Cerebellar cortex (tissue), 1 donor: Measurements from ENCODE around the gene TRERF1.

Experiments used
- DNase-seq: peaks from one replicate; pipeline ENCODE4 v3.0.0-alpha.2; 2015; ENCODE audit warnings: low spot score

TRERF1 gene

DNA sequence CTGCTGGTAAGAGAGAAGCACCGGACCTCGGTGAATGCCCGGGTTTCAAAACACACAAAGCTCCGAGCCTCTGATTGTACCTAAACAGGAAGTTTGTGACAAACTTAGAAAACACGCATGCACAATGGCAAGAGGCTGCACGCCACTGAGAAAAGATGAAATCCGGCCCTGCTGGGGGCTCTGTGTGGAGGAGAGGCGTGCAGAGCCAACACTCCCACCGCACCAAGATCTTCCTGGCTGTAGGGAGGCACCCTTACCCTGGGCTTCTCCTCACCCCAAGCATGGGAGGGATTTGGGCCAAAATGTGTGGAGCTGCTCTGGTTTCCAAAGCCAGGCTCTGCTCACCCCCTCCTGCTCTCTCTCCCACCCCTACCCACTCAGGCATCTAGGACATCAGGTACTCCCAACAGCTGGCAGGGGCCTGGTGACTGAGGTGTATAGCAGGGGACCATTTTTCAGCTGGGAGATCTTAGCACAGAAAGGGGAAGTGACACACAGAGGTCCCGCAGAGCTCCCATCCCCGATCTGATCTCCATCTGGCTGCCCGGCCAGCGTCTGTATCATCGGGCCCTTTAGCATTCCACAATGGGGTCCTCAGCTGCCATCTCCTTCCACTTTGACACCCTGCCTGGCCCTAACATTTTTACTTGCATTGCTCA, 84.2 kb downstream of the TRERF1 start:
- DNase-seq = no peak

DNA sequence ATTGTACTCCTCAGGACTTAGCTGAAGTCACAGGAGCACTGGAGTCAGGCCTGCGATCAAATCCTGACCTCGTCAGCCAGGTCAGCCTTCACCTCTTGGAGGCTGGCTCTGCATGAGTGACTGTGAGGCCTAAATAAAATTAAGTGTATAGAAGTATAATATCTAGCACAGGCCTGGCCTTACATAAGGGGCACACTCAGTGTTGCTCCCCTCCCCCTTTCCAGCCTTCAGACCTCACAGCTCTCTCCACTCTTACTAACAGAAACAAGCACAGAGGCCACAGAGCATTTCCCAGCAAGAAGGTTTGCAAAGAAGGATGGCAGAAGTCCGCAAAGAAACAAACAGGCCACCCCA, 84.8 kb downstream of the TRERF1 start:
- DNase-seq = no peak

DNA sequence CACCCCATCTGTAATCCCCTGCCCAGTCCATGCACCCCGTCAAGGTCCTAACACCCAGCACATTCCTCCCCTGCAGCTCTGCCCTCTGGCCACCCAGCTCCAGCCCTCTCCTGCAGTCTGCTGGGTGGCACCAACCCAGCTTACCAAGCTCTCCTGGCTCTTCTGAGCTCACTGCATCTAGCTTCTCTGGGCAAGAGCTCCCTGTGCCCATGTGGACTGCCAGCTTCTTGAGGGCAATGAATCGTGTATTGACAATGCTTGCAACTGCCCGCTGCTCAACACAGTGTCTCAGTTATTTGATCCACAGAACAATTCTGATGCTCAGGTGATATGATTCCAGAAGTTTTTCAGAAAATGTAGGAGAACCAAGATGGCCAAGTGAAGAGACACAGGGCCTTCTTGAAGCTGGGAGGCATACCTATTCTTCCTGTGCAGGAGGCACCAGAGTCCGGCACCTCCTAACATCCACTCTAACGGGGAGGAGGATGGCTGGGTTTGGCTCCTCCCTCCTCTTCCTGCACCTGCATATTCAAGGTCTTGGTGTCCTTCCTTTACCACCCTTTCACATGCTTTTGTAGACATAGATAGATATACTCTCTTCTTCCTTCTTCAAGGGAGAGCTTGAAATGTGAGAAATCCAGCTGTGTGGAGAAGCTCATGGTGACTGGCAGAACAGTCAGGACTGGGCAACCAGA, 85.6 kb downstream of the TRERF1 start:
- DNase-seq = no peak

DNA sequence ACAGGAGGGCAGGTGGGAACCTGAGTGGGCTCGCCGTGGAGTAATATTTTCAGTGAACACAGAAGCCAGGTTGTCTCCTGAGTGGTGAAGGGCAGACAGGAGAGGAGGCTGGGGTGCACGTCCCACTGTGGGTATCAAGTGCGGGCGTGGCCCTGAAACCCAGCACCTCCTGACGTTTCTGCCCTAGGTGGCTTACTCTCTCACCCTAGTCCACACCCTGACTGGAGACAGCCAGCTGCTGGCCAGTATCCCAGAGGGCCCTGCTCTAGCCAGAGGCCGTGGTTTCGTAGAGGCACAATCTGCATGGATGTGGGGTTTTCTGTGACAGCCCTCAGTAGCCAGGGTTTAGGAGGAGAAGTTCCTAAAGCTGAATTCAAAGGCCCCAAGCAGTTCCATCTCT, 86.7 kb downstream of the TRERF1 start:
- no peak for DNase-seq

DNA sequence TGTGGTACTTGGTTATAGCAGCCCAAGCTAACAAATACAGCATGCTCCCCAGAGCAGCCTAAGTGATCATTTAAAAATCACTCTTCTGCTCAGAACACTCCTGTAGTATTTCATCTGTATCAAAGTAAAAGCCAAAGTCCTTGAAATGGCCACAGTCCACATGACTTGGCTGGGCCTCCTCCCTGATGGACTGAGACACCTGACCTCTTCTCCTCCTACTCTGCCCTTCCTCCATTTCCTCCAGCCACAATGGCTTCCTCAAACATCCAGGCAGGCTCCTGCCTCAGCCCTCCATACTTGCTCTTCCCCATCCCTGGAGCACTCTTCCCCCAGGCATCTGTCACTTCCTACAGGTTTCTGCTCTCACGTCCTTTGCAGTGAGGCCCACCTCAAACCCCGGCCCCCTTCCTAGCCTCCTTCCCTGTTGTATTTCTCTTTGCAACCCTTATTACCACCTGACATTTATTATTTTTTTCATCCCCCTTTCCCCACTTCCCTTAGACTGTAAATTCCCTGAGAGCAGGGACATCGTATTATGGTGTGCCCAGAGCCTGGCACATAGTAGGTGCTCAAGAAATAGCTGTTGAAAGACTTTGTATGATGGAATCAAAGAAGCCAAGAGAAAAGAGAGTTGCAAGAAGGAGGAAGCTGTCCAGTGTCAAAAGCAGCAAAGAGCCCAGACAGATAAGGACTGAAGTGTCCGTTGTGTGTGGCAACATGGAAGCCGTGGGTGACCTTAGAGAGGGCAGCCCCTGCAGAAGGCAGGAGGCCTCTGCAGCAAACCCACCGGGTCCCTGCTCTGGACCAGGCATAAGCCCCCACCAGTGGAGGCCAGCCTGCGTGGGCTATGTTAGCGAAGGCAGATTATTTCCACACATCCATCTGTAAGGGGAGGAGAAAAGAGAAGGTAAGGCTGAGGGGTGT, 87.5 kb downstream of the TRERF1 start:
- no peak for DNase-seq

DNA sequence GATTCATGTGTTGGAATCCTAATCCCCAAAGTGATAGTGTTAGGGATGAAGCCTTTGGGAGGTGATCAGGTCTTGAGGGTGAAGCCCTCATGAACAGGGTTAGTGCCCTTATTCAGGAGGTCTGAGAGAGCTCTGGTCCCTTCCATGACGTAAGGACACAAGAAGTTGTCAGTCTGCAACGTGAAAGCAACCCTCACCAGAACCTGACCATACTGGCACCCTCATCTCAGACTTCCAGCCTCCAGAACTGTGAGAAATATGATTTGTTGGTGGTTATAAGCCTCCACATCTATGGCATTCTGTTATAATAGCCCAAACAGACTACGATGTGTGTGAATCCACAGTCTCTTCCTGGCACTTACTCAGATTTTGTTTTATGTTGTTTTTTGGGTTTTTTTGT, 90.7 kb downstream of the TRERF1 start:
- DNase-seq = no peak

DNA sequence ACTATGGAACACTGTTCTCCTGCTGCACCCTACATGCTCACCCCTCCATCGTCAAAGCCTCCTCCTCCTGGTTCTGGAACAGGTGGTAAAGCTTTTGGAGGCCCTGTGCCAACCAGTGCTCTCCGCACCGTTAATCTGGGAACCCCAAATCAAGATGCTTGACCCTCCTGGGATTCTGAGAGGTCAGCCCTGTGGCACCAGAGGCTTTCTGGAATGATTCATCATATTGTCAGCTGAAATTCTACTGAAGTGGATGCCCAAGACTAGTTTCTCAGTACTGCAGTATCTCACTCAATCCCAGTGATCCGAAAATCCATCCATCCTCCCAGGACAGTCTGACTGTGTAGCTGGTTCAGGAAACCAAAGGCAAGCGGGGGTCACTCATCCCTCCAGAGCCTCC, 92.7 kb downstream of the TRERF1 start:
- DNase-seq = no peak

DNA sequence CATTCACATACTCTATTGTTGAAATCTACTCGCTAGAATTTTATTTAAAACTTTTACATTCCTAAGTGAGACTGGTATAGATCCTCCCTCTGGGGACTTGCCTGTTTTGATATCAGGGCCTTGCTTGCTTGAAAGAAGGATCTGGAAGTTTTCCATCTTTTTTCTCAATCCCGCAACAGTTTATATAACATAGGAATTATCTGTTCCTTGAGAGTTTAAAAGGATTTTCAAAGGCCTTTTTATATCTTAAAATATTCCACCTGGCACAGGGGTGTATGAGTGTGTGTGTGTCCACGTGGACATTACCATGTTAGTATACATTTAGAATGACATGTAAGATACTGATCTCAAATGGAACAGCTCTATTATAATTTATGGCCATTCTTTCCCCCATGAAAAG, 96.3 kb downstream of the TRERF1 start:
- DNase-seq = no peak

DNA sequence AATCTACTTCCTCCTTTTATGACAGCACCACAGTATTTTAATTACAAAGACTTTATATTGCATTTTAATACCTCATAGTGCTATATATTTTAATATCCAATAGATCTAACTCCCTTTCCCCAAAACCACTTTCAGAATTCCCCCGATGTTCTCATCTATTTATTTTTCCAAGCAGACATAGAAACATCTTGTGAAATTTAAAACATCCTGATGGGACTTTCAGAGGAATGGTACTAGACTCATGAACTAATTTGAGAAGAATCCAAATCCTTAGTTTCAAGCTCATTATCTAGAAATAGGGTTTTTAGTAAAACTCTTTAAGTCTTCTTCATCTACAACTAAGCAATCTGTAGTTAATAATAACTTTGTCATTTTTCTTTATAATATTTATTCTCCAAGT, 97.0 kb downstream of the TRERF1 start:
- DNase-seq = no peak

DNA sequence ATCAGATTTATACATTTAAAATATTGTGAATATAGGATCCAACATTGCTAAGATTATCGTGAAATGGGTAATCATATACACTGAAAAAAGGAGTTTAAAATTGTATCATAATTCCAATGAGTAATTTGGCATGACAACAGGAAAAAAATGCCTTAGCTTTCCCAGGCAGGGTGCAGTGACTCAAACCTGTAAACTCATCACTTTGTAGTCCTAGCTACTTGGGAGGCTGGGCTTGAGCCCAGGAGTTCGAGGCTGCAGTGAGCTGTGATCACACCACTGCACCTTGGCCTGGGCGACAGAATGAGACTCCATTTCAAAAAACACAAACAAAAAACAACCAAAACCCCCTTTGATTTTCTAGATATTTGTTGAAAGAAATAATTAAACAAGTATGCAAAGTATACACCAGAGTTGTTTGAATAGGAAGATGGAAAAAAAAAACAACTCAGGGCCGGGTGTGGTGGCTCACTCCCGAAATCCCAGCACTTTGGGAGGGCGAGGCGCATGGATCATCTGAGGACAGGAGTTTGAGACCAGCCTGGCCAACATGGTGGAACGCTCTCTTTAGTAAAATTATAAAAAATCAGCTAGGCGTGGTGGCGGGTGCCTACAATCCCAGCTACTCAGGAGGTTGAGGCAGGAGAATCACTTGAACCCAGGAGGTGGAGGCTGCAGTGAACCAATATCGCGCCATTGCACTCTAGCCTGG, 98.7 kb downstream of the TRERF1 start:
- no peak for DNase-seq

DNA sequence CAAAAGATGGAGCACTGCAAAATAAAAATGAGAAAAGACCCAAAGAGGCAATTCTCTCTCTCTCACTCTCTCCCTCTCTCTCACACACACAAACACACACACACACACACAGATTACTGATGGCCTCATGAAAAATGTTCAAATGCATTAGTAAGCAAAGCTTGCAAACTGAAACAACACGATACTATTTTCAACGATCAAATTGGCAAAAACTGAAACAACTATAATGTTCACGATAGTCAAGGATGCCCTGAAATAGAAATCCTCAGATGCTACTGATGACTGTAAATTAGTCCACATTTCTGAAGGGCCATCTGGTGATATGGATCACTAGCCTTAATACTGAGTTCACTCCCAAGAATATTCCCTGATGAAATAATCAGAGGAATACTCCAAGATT, 100.8 kb downstream of the TRERF1 start:
- DNase-seq = no peak

DNA sequence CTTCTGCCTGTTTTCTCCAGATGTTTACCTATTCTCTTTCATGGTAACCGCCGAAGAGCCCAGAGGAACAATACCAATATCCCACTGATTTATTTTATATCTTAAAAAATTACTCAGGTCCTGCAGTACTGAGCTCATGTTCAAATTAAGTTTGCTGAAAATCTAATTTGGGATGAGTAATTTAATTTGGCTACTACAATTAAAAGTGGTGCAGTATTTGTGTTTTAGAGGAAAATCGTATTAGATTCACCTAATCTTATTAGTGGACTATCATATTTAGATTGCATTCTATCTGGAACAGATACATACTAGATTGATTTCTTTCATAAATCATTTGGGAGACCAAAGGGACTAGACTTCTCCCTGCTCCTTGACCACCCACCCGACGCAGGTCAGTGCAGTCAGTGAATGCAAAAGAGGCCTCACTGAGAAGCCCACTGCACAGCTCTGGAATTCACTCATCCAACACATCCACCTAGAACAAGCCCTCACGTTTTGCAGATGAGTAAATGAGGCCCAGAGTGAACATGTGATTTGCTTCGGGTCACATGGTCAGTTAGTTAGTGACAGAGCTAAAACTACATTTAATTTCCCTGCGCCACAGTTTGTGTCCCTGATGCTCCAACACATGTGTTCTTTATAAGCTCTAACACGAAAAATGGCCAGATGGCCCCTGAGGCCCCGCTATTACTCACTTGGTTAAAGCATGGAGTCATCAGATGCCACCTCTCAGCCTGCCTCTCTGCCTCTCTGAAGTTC, 101.8 kb downstream of the TRERF1 start:
- no peak for DNase-seq

DNA sequence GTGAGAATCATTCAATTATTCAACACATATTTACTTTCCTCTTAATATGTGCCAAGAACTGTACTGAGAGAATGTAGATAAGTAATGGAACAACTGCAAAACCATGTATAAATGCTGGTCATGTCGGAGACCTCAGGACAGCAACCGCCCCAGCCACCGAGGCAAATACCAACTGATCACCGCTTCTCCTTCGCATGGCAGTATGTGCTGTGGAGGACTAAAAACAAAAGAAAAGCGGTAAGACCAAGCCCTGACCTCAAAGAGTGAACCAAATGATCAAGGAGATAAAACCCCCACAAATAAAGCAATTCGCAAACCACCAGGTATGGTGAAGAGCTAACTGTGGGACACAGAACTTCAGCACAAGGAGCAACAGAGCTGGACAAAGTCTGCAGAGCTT, 104.3 kb downstream of the TRERF1 start:
- DNase-seq = no peak

DNA sequence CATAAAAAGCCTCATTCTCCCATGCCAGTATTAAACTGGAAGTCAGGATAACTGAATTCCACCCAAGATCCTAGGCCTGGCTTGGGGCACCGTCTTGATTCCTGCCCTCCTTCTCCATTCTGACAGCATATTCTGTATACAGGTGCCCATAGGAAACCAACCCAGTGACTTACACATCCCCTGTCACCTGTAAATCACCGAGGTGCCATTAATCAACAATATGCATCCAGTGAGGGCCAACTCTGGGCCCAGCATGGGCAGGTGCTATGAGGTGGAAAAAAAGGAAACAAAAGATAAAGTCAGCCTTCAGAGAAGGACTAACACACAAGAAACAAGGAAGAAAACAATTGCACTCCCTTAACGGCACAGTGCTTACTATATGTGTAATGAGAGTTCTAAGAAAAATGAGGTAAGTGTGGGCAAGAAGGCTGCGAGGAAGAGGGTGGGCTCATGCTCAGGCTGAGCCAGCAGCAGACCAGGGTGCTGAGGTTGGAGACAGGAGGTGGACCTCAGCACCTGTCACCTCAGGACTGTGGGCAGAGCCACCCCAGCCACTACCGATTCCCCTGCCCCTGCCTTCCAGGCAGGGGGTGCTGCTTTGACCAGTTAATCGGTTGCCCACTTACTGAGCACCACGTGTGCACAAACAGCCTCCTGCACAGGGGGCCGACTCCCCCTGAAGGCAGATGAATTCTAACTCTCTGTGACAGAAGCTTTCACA, 105.9 kb downstream of the TRERF1 start:
- DNase-seq = no peak

DNA sequence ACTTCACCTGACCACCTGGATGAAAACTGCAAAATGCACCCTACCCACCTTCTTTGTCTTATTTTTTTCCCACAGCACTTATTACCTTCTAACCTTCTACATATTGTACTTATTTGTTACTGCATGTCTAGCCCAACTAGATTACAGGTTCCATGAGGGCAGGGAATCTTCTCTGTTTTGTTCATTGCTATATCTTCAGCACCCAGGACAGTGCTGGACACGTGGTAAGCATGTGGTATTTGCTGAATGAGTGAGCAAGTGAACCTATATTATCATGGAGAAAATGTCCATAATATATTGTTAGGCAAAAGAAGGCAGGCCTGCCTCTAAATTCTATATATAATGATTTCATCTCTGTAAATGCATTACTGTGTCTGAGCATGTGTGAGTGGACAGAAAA, 107.0 kb downstream of the TRERF1 start:
- no peak for DNase-seq

DNA sequence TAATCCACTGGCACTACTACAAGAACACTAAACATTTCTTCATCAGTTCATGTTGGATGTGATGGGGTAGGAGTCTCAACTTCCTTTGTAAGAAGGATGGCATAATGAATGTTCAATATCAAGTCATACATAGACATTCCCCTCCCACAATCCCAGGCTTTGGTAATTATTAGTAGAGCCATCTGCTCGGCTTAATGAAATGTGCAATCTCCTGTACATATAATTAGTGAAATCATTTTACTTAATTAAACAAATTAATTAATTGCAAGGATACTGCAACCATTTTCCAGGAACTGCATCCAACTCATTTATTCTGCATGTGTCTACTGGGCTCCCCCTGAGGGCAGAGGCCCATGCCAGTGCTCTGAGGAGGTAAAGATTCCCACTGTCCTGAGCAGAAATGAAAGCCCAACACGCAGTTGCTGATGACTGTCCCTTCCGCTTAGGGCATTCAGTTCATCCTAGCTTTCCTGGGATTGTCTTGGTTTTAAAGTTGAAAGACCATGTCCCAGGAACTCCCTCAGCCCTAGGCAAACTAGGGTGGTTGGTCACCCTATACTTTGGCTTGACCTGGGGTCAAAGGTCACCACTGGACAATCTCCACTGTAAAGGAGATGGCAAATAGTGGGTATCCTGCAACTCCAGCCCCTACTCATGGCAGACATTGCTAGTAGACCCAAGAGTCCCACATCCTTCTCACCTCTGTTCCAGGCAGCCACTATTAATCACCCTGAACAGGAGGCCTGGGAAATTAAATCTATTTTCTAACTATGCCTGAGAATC, 109.8 kb downstream of the TRERF1 start:
- peak; percentile 9 for DNase-seq

DNA sequence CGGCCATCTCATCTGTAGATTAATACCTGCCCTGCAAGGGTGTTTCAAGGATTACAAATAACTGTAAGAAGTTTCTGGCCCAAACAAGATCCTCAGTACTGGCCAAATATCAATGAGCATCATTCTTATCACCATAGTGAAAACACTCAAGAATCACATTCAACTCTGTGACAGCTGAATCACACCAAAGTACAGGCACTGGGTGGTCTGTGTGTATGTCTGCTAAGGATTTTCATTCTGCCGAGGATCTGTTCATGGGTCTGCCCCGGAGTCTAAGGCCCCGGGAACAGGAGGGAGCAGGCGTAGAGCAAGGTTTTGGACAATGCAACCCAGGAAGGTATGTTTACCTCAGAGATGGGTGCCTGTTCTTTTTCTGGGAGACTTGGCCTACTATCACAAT, 110.5 kb downstream of the TRERF1 start:
- no peak for DNase-seq

DNA sequence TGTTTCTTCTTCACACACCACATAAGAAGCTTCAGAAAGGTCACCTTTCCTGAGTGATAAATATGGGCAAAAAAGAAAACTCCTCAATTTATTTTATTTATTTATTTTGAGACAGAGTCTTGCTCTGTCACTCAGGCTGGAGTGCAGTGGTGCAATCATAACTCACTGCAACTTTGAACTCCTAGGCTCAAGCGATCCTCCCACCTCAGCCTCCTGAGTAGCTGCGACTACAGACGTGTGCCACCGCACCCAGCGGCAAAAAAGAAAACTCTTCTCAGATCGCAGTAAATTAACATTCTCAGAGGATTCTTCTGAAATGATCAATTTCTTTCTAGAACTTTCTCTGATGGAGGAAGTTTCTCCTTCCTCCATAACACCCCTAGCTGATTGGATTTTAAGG, 111.2 kb downstream of the TRERF1 start:
- no peak for DNase-seq

DNA sequence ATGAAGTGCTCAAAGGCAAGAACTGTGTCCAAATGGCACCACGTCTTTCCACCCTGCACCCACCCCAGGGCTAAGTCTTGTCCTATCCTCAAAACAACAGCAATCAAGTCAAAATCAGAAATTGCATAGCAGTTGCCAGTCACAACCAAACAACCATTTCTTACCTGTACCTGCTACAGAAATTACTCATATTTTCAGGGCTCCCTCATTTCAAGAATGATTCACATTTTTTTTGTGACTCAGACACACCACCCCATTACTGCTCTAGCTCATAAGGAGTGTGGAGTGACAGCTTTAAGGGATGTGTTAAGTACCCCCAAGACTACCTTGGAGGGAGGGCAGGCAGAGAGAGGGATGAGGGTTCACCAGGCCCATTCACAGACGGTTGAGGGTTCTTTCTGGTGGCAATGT, 111.7 kb downstream of the TRERF1 start:
- no peak for DNase-seq

DNA sequence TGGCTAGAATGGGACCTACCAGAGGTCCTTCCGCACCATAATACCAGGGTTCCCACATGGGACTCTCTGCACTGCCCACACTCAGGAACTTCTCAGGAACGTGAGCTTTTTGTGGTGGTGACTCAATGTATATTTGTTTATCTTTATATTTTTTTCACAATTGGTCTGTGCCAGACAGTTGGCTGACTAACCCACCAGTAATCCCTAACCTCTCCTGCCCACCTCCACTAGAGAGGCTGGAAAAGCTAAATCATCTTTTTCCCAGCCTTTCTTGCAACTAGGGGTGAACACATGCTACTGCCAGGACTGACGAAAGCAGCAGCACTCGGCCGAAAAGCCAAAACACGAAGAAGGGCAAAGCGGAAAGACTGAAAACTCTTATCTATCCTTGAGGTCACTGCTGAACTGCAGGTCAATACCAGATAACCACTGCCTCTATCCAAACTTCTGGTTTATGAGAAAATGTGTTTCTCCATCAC, 112.9 kb downstream of the TRERF1 start:
- DNase-seq = no peak
